Fibroblast of skin of right quadriceps (primary cell): ENCODE results near the gene LDLRAD4.

ENCODE experiments used
- DNase-seq: peaks from one replicate; pipeline ENCODE4 v3.0.0-alpha.2; 2013

LDLRAD4 gene

GRCh38 chr18:13566941-13567746, 348.6 kb downstream of the LDLRAD4 start:
- DNase-seq: no peak

- DNase-seq: no peak
Observed at GRCh38 chr18:13568443-13569392, 350.2 kb downstream of the LDLRAD4 start.

- DNase-seq: no peak
Observed at GRCh38 chr18:13570216-13570615, 351.7 kb downstream of the LDLRAD4 start.

GRCh38 chr18:13570856-13571495, 352.4 kb downstream of the LDLRAD4 start:
- DNase-seq: peak; percentile 6

- DNase-seq: no peak
Observed at GRCh38 chr18:13572148-13572547, 353.6 kb downstream of the LDLRAD4 start.

GRCh38 chr18:13572721-13573120, 354.2 kb downstream of the LDLRAD4 start:
- no peak for DNase-seq

GRCh38 chr18:13573750-13574149, 355.2 kb downstream of the LDLRAD4 start:
- no peak for DNase-seq

GRCh38 chr18:13574355-13574754, 355.8 kb downstream of the LDLRAD4 start:
- no peak for DNase-seq

- DNase-seq: no peak
Observed at GRCh38 chr18:13574761-13575160, 356.2 kb downstream of the LDLRAD4 start.

- DNase-seq: no peak
Observed at GRCh38 chr18:13576598-13576997, 358.0 kb downstream of the LDLRAD4 start.

- DNase-seq: peak; percentile 42
Observed at GRCh38 chr18:13577091-13577697, 358.6 kb downstream of the LDLRAD4 start.

- no peak for DNase-seq
Observed at GRCh38 chr18:13577781-13578180, 359.2 kb downstream of the LDLRAD4 start.

GRCh38 chr18:13578400-13578799, 359.8 kb downstream of the LDLRAD4 start:
- DNase-seq: no peak

GRCh38 chr18:13579874-13580273, 361.3 kb downstream of the LDLRAD4 start:
- DNase-seq: no peak

- DNase-seq: no peak
Observed at GRCh38 chr18:13580351-13580750, 361.8 kb downstream of the LDLRAD4 start.

- no peak for DNase-seq
Observed at GRCh38 chr18:13580991-13581390, 362.4 kb downstream of the LDLRAD4 start.

GRCh38 chr18:13581496-13582177, 363.1 kb downstream of the LDLRAD4 start:
- no peak for DNase-seq

- no peak for DNase-seq
Observed at GRCh38 chr18:13582178-13582670, 363.7 kb downstream of the LDLRAD4 start.

GRCh38 chr18:13583576-13584550, 365.3 kb downstream of the LDLRAD4 start:
- no peak for DNase-seq

GRCh38 chr18:13584825-13585224, 366.3 kb downstream of the LDLRAD4 start:
- no peak for DNase-seq
